Measurements from ENCODE around the gene MCU. TPM values are rescaled to one million over a fixed set of nuclear protein-coding genes. Genes with fewer than 3 reads are reported as not detected.
A peak's percentile ranks its signal among the peaks of the same experiment; 100 is the strongest.

Gene MCU
- total RNA-seq, 1 donor = 42.7 TPM

GRCh38 chr10:72704117-72704516, 12.2 kb downstream of the MCU start:
- Histone ChIP-seq H3K9me3 (ENCODE audit: low read depth, low read length) (no peaks in the 10 kb centered on the region), H2AFZ (ENCODE audit: low read length) (no peak overlapping the region), H3K79me2 (ENCODE audit: insufficient read depth, low read length) (peaks cover 78% of the 10 kb centered on the region), H3K4me2 (ENCODE audit: insufficient read depth, low read length) (no peak overlapping the region), H3K27me3 (ENCODE audit: insufficient read depth, low read length) (no peaks in the 10 kb centered on the region), H4K20me1 (ENCODE audit: insufficient read depth, low read length) (no peaks in the 10 kb centered on the region), H3K4me1 (ENCODE audit: insufficient read depth, low read length) (peaks cover 24% of the 10 kb centered on the region), H3K27ac (ENCODE audit: low read depth, low read length) (peak overlapping the region; percentile 25), H3K4me3 (ENCODE audit: insufficient read depth, low read length) (no peak overlapping the region), H3K36me3 (ENCODE audit: insufficient read depth, low read length) (no peaks in the 10 kb centered on the region)
- no peak for DNase-seq (ENCODE audit: insufficient read length, low spot score, missing footprints)
- TF ChIP-seq CTCF (IDR thresholded peaks at IDR 0.05; ENCODE audit: extremely low read depth, low read depth, low read length) = no peak

- peak overlapping the region; percentile 46 for H3K27ac ChIP-seq (ENCODE audit: low read depth, low read length)
- H4K20me1 ChIP-seq (ENCODE audit: insufficient read depth, low read length) = no peaks in the 10 kb centered on the region
- DNase-seq (ENCODE audit: insufficient read length, low spot score, missing footprints) = no peak
- peak overlapping the region; percentile 48 for H3K4me2 ChIP-seq (ENCODE audit: insufficient read depth, low read length)
- H2AFZ ChIP-seq (ENCODE audit: low read length) = no peak overlapping the region
- H3K9me3 ChIP-seq (ENCODE audit: low read depth, low read length) = no peaks in the 10 kb centered on the region
- H3K36me3 ChIP-seq (ENCODE audit: insufficient read depth, low read length) = no peaks in the 10 kb centered on the region
- no peak overlapping the region for H3K4me3 ChIP-seq (ENCODE audit: insufficient read depth, low read length)
- peaks cover 63% of the 10 kb centered on the region for H3K79me2 ChIP-seq (ENCODE audit: insufficient read depth, low read length)
- peaks cover 35% of the 10 kb centered on the region for H3K4me1 ChIP-seq (ENCODE audit: insufficient read depth, low read length)
- no peak for TF ChIP-seq CTCF (IDR thresholded peaks at IDR 0.05; ENCODE audit: extremely low read depth, low read depth, low read length)
- H3K27me3 ChIP-seq (ENCODE audit: insufficient read depth, low read length) = no peaks in the 10 kb centered on the region
These were observed 17.1 kb downstream of the MCU start for GRCh38 chr10:72709041-72709440.

- H3K9me3 ChIP-seq (ENCODE audit: low read depth, low read length) = no peaks in the 10 kb centered on the region
- peak overlapping the region; percentile 39 for H3K4me3 ChIP-seq (ENCODE audit: insufficient read depth, low read length)
- no peak for TF ChIP-seq CTCF (IDR thresholded peaks at IDR 0.05; ENCODE audit: extremely low read depth, low read depth, low read length)
- H3K27ac ChIP-seq (ENCODE audit: low read depth, low read length) = peak overlapping the region; percentile 77
- no peaks in the 10 kb centered on the region for H4K20me1 ChIP-seq (ENCODE audit: insufficient read depth, low read length)
- H3K4me2 ChIP-seq (ENCODE audit: insufficient read depth, low read length) = peak overlapping the region; percentile 76
- H3K79me2 ChIP-seq (ENCODE audit: insufficient read depth, low read length) = peaks cover 68% of the 10 kb centered on the region
- H3K4me1 ChIP-seq (ENCODE audit: insufficient read depth, low read length) = peaks cover 35% of the 10 kb centered on the region
- H3K36me3 ChIP-seq (ENCODE audit: insufficient read depth, low read length) = peaks cover 12% of the 10 kb centered on the region
- no peak for DNase-seq (ENCODE audit: insufficient read length, low spot score, missing footprints)
- H3K27me3 ChIP-seq (ENCODE audit: insufficient read depth, low read length) = no peaks in the 10 kb centered on the region
- H2AFZ ChIP-seq (ENCODE audit: low read length) = peak overlapping the region; percentile 27
These were observed 20.2 kb downstream of the MCU start for GRCh38 chr10:72712136-72712535.

GRCh38 chr10:72719941-72720592, 28.1 kb downstream of the MCU start:
- Histone ChIP-seq H3K79me2 (ENCODE audit: insufficient read depth, low read length) (peaks cover 30% of the 10 kb centered on the region), H3K27me3 (ENCODE audit: insufficient read depth, low read length) (no peaks in the 10 kb centered on the region), H2AFZ (ENCODE audit: low read length) (no peak overlapping the region), H3K36me3 (ENCODE audit: insufficient read depth, low read length) (peaks cover 8% of the 10 kb centered on the region), H3K27ac (ENCODE audit: low read depth, low read length) (no peak overlapping the region), H3K4me1 (ENCODE audit: insufficient read depth, low read length) (peaks cover 16% of the 10 kb centered on the region), H3K4me2 (ENCODE audit: insufficient read depth, low read length) (no peak overlapping the region), H3K9me3 (ENCODE audit: low read depth, low read length) (no peaks in the 10 kb centered on the region), H3K4me3 (ENCODE audit: insufficient read depth, low read length) (no peak overlapping the region), H4K20me1 (ENCODE audit: insufficient read depth, low read length) (peaks cover 3% of the 10 kb centered on the region)
- TF ChIP-seq CTCF (IDR thresholded peaks at IDR 0.05; ENCODE audit: extremely low read depth, low read depth, low read length) = no peak
- DNase-seq (ENCODE audit: insufficient read length, low spot score, missing footprints) = no peak

Measured in osteoblast (primary cell).